ENCODE measurements around the gene IRF6.

IRF6 gene

DNA sequence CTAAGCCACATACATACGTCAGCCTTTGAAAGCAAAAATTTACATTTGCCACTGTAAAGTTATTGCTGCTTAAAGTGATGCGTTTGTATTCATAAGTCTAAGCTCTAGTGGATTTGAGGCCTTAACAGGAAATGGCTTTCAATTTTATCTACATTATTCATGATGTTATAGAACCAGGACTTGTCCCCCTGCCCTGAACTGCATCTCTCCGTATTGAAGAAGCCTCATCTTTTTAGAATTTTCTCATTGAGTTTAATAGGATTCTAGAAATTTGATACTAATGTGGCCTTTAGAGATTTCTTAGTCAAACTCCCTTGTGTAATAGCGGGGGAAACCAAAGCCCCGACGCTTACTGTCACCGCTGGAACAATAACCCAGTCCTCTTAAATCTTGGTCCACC lies 31.7 kb upstream of the IRF6 start:
- TF ChIP-seq, protein P1, sequence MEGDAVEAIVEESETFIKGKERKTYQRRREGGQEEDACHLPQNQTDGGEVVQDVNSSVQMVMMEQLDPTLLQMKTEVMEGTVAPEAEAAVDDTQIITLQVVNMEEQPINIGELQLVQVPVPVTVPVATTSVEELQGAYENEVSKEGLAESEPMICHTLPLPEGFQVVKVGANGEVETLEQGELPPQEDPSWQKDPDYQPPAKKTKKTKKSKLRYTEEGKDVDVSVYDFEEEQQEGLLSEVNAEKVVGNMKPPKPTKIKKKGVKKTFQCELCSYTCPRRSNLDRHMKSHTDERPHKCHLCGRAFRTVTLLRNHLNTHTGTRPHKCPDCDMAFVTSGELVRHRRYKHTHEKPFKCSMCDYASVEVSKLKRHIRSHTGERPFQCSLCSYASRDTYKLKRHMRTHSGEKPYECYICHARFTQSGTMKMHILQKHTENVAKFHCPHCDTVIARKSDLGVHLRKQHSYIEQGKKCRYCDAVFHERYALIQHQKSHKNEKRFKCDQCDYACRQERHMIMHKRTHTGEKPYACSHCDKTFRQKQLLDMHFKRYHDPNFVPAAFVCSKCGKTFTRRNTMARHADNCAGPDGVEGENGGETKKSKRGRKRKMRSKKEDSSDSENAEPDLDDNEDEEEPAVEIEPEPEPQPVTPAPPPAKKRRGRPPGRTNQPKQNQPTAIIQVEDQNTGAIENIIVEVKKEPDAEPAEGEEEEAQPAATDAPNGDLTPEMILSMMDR (IDR thresholded peaks at IDR 0.05; ENCODE audit: low read depth, low read length), result no peak
- no peak overlapping the region for H3K4me3 ChIP-seq (replicated peaks in 1 of 2; ENCODE audit: low read depth in 2 of 2, low read length in 2 of 2)
- no peak for DNase-seq (ENCODE audit: low read depth in 2 of 2)

DNA sequence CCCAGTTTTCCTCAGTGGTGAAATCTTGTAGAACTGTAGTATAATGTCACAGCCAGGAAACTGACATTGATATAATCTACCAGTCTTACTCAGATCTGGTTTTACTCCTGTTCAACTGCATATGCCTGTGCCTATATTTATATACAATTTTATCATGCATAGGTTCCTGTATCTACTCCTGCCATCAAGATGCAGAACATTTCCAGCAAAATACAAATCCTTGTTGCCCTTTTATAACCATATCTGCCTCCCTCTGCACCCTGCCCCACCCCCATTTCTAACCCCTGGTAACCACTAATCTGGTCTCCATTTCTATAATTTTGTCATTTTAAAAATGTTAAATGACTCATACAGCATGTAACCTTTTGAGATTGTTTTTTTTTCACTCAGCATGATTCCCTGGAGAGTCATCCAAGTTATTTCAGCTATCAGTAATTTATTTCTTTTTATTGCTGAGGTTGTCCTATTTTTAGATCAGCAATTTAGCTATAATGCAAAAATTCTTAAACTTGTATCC lies 29.9 kb upstream of the IRF6 start:
- H3K4me3 ChIP-seq (replicated peaks in 1 of 2; ENCODE audit: low read depth in 2 of 2, low read length in 2 of 2), result no peak overlapping the region
- DNase-seq (ENCODE audit: low read depth in 2 of 2), result peak; percentile 58 to 76
- TF ChIP-seq, protein P1 (IDR thresholded peaks at IDR 0.05; ENCODE audit: low read depth, low read length), result no peak

DNA sequence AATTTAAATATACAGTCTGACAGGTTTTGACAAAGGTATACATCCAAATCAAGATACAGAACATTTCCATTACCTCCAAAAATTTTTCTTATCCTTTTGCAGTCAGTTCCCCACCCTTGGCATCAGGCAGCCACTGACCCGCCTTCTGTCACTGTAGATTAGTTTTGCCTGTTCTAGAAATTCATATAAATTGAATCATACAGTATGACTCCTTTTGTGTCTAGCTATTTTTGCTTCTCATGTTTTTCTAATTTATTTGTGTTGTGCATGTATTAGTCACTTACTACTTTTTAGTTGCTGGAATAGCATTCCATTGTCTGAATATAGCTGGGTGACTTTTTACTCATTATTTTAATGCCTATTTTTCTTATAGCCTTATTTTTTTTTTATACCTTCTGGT lies 25.7 kb upstream of the IRF6 start:
- TF ChIP-seq, protein P1 (IDR thresholded peaks at IDR 0.05; ENCODE audit: low read depth, low read length), result no peak
- DNase-seq (ENCODE audit: low read depth in 2 of 2), result peak in 1 of 2 donors; percentile 78
- H3K4me3 ChIP-seq (replicated peaks in 1 of 2; ENCODE audit: low read depth in 2 of 2, low read length in 2 of 2), result no peak overlapping the region

DNA sequence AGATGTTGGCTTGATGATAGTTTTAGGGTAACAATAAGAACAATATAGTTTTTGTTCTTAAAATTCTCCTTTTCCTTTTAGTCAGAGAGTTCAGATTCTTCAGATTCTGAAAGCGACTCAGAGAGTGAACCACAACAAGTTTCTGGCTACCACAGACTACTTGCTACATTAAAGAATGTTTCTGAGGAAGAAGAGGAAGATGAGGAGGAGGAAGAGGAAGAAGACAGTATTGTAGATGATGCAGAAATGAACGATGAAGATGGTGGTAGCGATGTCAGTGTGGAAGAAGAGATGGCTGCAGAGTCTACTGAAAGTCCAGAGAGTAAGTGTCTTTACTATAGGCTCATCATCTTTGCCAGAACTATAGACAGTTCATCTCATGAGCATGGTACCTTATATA lies 24.8 kb upstream of the IRF6 start:
- H3K4me3 ChIP-seq (replicated peaks in 1 of 2; ENCODE audit: low read depth in 2 of 2, low read length in 2 of 2), result no peak overlapping the region
- TF ChIP-seq, protein P1 (IDR thresholded peaks at IDR 0.05; ENCODE audit: low read depth, low read length), result no peak
- no peak for DNase-seq (ENCODE audit: low read depth in 2 of 2)

DNA sequence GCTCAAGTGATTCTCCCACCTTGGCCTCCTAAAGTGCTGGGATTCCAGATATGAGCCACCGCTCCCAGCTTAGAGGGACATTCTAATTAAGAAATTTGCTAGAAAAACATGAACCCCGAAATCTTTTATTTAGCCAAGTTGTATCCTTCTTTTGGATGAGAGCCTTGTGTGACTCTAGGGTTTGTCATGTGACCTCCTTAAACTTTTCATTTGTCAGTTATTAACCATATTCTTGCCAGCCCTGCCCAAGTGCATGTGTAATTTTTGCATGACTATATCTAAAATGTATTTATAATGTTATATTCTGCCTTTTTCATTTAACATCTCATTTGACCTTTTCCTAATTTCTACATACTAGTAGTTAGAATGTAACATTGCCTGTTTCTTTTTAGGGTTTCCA lies 23.8 kb upstream of the IRF6 start:
- TF ChIP-seq, protein P1 (IDR thresholded peaks at IDR 0.05; ENCODE audit: low read depth, low read length), result no peak
- no peak for DNase-seq (ENCODE audit: low read depth in 2 of 2)
- H3K4me3 ChIP-seq (replicated peaks in 1 of 2; ENCODE audit: low read depth in 2 of 2, low read length in 2 of 2), result no peak overlapping the region

DNA sequence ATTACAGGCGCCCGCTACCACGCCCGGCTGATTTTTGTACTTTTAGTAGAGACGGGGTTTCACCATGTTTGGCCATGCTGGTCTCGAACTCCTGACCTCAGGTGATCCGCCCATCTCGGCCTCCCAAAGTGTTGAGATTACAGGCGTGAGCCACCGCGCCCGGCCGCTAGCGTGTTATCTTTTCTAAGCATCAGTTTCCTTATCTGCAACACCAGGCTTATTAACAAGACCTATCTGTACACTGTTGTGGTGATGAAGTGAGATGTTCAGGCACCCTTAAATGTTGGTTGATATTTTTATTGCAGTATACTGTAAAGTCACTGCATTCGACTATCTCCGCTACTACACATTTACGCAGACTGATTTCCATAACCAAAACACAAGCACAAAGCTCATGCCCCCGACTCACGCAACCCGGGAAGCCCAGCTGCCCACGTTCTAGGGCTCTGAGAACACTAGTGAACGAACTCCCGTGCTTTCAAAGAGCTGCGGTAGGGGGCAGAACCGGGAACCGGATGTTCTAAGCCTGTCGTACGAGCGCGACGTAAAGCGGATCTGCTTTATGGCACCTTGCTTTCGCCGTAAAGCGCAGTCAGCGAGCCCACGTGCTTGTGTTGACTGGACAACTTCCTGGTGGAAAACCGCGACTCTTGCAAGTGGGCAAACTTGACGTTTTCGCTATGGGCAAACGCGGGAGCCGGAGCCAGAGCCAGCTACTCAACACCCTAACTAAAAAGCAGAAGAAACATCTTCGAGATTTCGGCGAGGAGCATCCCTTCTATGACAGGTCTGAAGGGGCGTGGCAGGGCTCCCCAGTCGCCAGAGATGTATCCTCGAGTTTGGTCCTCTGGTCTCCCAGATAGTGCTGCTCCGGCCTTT lies 21.7 kb upstream of the IRF6 start, which contains the start of gene UTP25:
Gene UTP25 (plus strand): TSS at position 589 of the 879 bp plus-strand sequence. CDS start 92 bp downstream, at position 681.
- TF ChIP-seq, protein P1 (IDR thresholded peaks at IDR 0.05; ENCODE audit: low read depth, low read length), result peak; percentile 81

More for the DNA sequence above, 21.7 kb upstream of the IRF6 start, which contains the start of gene UTP25:
- DNase-seq (ENCODE audit: low read depth in 2 of 2), result peak; percentile 98 to 99
- H3K4me3 ChIP-seq (replicated peaks in 1 of 2; ENCODE audit: low read depth in 2 of 2, low read length in 2 of 2), result peak within 1 kb of the TSS; percentile 85
